ENCODE results near the gene LRP5.

- TF ChIP-seq CTCF (IDR thresholded peaks at IDR 0.05; ENCODE audit: insufficient read depth, low read length, poor library complexity, severe bottlenecking), result no peak
- TF ChIP-seq EZH2phosphoT487 (conservative IDR thresholded peaks at IDR 0.05; ENCODE audit: low read length), result no peak
Measured at GRCh38 chr11:68275721-68276507, 36.5 kb upstream of the LRP5 start.
